ENCODE measurements around the gene CAPN12.
A peak's percentile ranks its signal among the peaks of the same experiment; 100 is the strongest.

The CAPN12 gene

DNA sequence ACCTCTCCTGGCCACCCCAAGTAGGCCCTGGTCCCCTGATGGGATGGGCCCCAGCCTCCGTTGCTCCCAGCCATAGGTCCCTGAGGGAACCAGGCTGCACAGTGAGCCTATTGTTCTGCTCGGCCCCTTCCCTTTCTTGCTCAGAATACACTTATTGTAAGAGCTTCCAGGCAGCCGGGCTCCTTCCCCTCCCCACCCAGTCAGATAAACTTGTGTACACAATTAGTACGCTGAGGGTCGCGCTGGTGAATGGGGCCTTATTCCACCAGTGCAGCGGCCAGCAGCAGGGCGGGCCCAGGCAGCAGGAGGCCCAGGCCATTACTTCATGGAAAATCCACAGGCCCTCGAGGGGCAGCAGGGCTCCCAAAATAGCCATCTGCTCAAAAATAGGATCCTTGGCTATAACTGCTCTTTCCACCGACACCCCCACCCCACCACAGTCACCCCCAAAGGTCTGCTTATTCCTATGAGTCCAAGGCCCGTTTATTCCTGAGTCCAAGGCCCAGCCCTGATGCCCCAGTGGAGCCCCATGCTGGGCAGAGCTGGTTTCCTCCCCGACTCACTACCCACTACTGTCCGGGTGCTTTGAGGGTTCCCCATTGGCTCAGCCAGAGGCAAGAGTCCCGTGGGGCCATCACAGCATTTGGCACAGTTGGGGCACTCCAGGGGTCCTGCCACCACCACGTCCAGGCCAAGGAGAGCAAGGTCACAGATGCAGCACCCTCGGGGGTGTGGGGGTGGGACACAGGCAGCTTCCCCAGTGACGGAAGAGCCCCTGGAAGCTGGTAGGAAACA, 22.1 kb downstream of the CAPN12 start:
- Histone ChIP-seq H3K9me3 (replicated peaks; ENCODE audit: low read length) (no peaks in the 10 kb centered on the region), H3K4me1 (ENCODE audit: control insufficient read depth, insufficient read depth, low read length) (peaks cover 27% of the 10 kb centered on the region), H3K27me3 (ENCODE audit: control insufficient read depth, insufficient read depth, low read length) (no peaks in the 10 kb centered on the region), H3K36me3 (ENCODE audit: insufficient read depth, low read length) (peaks cover 96% of the 10 kb centered on the region), H3K4me3 (ENCODE audit: low read length) (no peak overlapping the region), H3K4me2 (ENCODE audit: low read length) (no peak overlapping the region), H3K9ac (ENCODE audit: low read depth, low read length) (no peak overlapping the region)

DNA sequence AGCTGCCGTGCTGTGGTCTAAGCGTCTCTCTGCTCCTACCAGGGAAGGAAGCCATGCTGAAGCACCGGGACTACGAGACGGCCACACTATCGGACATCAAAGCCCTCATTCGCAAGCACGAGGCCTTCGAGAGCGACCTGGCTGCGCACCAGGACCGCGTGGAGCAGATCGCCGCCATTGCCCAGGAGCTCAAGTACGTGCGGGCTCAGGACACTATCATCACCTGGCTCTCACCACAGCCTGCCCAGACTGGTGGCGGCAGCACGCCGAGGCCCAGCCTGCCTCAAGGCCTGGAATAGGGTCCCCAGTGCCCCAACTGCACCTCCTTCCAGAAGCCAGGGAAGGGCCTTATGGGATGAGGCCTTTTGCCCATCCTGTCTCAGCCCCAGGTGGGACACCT, 22.8 kb downstream of the CAPN12 start:
- Histone ChIP-seq H3K9ac (ENCODE audit: low read depth, low read length) (no peak overlapping the region), H3K4me2 (ENCODE audit: low read length) (no peak overlapping the region), H3K36me3 (ENCODE audit: insufficient read depth, low read length) (peaks cover 96% of the 10 kb centered on the region), H3K27me3 (ENCODE audit: control insufficient read depth, insufficient read depth, low read length) (no peaks in the 10 kb centered on the region), H3K9me3 (replicated peaks; ENCODE audit: low read length) (no peaks in the 10 kb centered on the region), H3K4me3 (ENCODE audit: low read length) (no peak overlapping the region), H3K4me1 (ENCODE audit: control insufficient read depth, insufficient read depth, low read length) (peaks cover 27% of the 10 kb centered on the region)

DNA sequence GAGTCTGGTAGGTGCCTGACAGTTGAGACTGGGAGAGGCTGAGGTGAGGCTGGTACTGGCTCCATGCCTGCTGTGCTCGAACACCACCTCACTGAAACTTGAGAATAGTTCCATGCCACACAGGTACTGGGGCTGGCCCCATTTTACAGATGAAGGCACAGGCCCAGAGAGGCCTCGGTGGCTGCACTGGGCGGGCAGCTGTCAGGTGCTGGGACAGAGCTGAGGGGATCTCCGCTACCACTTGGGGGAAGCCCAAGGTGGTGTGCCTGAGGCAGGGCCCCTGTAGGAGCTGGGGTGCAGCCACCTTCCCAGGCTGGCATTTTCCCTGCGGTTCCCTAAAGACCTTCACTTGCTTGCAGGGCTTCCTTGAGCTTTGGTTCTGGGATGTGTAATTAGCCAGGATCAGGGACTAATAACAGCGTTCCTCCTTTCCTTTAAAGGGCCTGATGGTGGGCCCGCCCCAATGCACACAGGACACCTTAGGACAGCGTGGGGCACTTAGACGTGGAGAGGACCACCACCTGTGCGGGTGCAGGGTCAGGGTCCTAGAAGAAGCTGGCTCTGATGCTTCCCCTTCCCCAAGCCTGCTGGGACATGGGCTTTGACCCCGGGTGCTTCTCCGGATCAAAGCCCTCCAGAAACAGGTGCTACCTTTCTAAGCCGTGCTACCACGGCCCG, 23.6 kb downstream of the CAPN12 start:
- Histone ChIP-seq H3K4me1 (ENCODE audit: control insufficient read depth, insufficient read depth, low read length) (peaks cover 27% of the 10 kb centered on the region), H3K4me3 (ENCODE audit: low read length) (no peak overlapping the region), H3K9ac (ENCODE audit: low read depth, low read length) (peak overlapping the region; percentile 71), H3K36me3 (ENCODE audit: insufficient read depth, low read length) (peaks cover 95% of the 10 kb centered on the region), H3K9me3 (replicated peaks; ENCODE audit: low read length) (no peaks in the 10 kb centered on the region), H3K27me3 (ENCODE audit: control insufficient read depth, insufficient read depth, low read length) (no peaks in the 10 kb centered on the region), H3K4me2 (ENCODE audit: low read length) (no peak overlapping the region)

- no peaks in the 10 kb centered on the region for H3K9me3 ChIP-seq (replicated peaks; ENCODE audit: low read length)
- H3K36me3 ChIP-seq (ENCODE audit: insufficient read depth, low read length) = peaks cover 91% of the 10 kb centered on the region
- peaks cover 27% of the 10 kb centered on the region for H3K4me1 ChIP-seq (ENCODE audit: control insufficient read depth, insufficient read depth, low read length)
- H3K27me3 ChIP-seq (ENCODE audit: control insufficient read depth, insufficient read depth, low read length) = no peaks in the 10 kb centered on the region
- H3K4me3 ChIP-seq (ENCODE audit: low read length) = no peak overlapping the region
- H3K9ac ChIP-seq (ENCODE audit: low read depth, low read length) = peak overlapping the region; percentile 71
- peak overlapping the region; percentile 44 for H3K4me2 ChIP-seq (ENCODE audit: low read length)
Observed at GRCh38 chr19:38719761-38720558, 24.3 kb downstream of the CAPN12 start.

DNA sequence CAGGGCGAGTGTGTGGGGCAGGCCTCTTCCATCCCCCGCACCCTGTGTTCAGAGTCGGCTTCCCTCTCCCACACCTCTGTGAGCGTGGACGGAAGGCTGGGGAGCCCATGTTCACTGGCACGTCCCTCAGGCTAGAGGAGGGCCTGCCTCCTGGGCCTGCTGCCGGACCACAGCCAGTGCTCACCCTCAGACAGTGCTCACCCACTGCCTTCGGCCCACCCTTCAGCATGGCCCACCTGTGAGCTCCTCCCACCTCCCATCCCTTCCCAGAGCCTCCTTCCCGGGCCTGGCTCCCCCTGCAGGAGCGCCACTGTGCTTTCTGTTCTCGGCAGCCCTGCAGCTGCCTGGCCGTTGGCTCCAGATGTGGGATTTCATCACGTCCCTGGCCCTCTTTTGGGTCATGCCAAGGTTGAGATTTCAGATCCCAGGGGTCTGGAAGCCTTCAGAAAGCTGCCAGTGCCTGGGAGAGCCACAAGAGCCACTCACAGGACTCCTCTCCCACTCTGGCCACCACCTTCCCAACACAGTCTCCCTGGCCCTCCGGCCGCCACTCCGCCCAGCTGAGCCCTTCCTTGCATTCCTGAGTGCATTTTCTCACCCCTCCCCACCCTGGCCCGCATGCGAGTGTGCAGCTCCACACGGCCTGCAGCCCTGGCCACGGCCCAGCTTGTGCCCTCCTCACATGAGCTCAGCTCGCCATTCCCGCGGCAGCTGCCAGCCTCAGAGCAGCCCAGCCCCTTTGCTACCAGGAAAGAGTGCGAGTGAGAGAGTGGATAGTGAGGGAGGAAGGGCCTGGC, 25.3 kb downstream of the CAPN12 start:
- H3K36me3 ChIP-seq (ENCODE audit: insufficient read depth, low read length) = peaks cover 92% of the 10 kb centered on the region
- no peaks in the 10 kb centered on the region for H3K27me3 ChIP-seq (ENCODE audit: control insufficient read depth, insufficient read depth, low read length)
- H3K9ac ChIP-seq (ENCODE audit: low read depth, low read length) = peak overlapping the region; percentile 71
- no peak overlapping the region for H3K4me3 ChIP-seq (ENCODE audit: low read length)
- H3K9me3 ChIP-seq (replicated peaks; ENCODE audit: low read length) = no peaks in the 10 kb centered on the region
- H3K4me2 ChIP-seq (ENCODE audit: low read length) = peak overlapping the region; percentile 44
- H3K4me1 ChIP-seq (ENCODE audit: control insufficient read depth, insufficient read depth, low read length) = peaks cover 27% of the 10 kb centered on the region

DNA sequence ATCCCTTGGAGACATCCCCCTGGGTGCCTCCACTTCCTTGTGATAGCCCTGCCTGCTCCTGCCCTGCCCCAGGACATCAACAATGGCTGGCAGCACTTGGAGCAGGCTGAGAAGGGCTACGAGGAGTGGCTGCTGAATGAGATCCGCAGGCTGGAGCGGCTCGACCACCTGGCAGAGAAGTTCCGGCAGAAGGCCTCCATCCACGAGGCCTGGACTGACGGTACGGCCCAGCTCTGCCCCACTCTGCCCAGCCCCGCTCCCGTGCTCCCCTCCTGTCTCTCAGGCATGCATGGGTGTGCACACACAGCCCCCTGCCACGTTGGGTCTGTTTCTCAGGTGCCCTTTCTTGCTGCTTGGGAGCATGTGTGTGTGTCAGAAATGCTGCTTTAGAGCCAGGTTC, 26.4 kb downstream of the CAPN12 start:
- H3K27me3 ChIP-seq (ENCODE audit: control insufficient read depth, insufficient read depth, low read length) = no peaks in the 10 kb centered on the region
- no peak overlapping the region for H3K4me2 ChIP-seq (ENCODE audit: low read length)
- H3K4me3 ChIP-seq (ENCODE audit: low read length) = no peak overlapping the region
- H3K4me1 ChIP-seq (ENCODE audit: control insufficient read depth, insufficient read depth, low read length) = peaks cover 34% of the 10 kb centered on the region
- H3K9me3 ChIP-seq (replicated peaks; ENCODE audit: low read length) = no peaks in the 10 kb centered on the region
- H3K36me3 ChIP-seq (ENCODE audit: insufficient read depth, low read length) = peaks cover 90% of the 10 kb centered on the region
- no peak overlapping the region for H3K9ac ChIP-seq (ENCODE audit: low read depth, low read length)

DNA sequence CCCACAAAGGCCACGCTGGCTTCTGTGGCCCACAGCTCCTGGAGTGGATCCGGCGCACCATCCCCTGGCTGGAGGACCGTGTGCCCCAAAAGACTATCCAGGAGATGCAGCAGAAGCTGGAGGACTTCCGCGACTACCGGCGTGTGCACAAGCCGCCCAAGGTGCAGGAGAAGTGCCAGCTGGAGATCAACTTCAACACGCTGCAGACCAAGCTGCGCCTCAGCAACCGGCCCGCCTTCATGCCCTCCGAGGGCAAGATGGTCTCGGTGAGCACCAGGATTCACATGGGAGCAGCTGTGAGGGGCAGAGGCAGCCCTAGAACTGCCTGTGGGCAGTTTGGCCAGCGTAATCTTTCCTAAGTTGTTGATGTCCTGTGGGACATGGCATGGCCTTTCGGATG, 27.2 kb downstream of the CAPN12 start:
- Histone ChIP-seq H3K9ac (ENCODE audit: low read depth, low read length) (no peak overlapping the region), H3K4me1 (ENCODE audit: control insufficient read depth, insufficient read depth, low read length) (peaks cover 42% of the 10 kb centered on the region), H3K4me3 (ENCODE audit: low read length) (no peak overlapping the region), H3K4me2 (ENCODE audit: low read length) (no peak overlapping the region), H3K36me3 (ENCODE audit: insufficient read depth, low read length) (peaks cover 90% of the 10 kb centered on the region), H3K27me3 (ENCODE audit: control insufficient read depth, insufficient read depth, low read length) (no peaks in the 10 kb centered on the region), H3K9me3 (replicated peaks; ENCODE audit: low read length) (no peaks in the 10 kb centered on the region)

DNA sequence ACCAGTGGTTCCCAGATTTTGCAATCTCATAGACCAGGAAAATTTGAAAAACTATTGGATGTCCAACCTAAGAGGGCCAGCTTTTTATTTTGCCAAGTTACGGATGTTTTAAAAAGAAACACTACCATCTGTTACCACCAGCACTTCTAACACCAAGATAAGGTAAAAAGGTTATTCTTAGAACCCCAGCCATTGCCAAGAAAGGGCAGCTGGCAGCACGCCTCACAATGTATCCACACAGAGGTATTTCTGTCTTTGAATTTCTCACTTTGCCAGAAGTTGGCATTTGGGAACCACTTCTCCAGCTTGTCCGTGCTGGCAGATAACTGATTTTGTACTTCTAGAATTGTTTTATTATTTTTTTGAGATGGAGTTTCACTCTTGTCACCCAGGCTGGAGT, 28.7 kb downstream of the CAPN12 start:
- no peak overlapping the region for H3K4me3 ChIP-seq (ENCODE audit: low read length)
- peaks cover 89% of the 10 kb centered on the region for H3K36me3 ChIP-seq (ENCODE audit: insufficient read depth, low read length)
- H3K4me1 ChIP-seq (ENCODE audit: control insufficient read depth, insufficient read depth, low read length) = peaks cover 55% of the 10 kb centered on the region
- no peak overlapping the region for H3K9ac ChIP-seq (ENCODE audit: low read depth, low read length)
- H3K4me2 ChIP-seq (ENCODE audit: low read length) = no peak overlapping the region
- no peaks in the 10 kb centered on the region for H3K9me3 ChIP-seq (replicated peaks; ENCODE audit: low read length)
- H3K27me3 ChIP-seq (ENCODE audit: control insufficient read depth, insufficient read depth, low read length) = no peaks in the 10 kb centered on the region

DNA sequence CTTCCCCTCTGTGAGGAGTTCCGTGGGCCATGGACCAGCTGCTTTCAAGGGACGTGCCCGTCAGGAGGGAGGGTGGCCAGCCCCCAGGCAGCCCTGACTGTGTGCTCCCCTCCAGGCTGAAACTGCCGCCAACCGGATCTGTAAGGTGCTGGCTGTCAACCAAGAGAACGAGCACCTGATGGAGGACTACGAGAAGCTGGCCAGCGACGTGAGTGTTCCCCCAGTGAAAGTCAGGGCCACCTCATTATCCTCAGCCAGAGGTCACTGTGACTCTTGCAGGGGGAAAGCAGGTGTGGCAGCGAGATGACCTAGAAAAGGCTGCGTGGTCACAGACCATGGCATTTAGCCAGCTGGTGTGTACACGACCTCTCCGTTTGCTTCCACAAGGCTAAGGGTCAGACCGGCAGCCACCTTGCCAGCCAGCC, 29.9 kb downstream of the CAPN12 start:
- H3K27me3 ChIP-seq (ENCODE audit: control insufficient read depth, insufficient read depth, low read length) = no peaks in the 10 kb centered on the region
- H3K4me3 ChIP-seq (ENCODE audit: low read length) = no peak overlapping the region
- no peak overlapping the region for H3K9ac ChIP-seq (ENCODE audit: low read depth, low read length)
- H3K9me3 ChIP-seq (replicated peaks; ENCODE audit: low read length) = no peaks in the 10 kb centered on the region
- peaks cover 50% of the 10 kb centered on the region for H3K4me1 ChIP-seq (ENCODE audit: control insufficient read depth, insufficient read depth, low read length)
- H3K4me2 ChIP-seq (ENCODE audit: low read length) = no peak overlapping the region
- H3K36me3 ChIP-seq (ENCODE audit: insufficient read depth, low read length) = peaks cover 89% of the 10 kb centered on the region

DNA sequence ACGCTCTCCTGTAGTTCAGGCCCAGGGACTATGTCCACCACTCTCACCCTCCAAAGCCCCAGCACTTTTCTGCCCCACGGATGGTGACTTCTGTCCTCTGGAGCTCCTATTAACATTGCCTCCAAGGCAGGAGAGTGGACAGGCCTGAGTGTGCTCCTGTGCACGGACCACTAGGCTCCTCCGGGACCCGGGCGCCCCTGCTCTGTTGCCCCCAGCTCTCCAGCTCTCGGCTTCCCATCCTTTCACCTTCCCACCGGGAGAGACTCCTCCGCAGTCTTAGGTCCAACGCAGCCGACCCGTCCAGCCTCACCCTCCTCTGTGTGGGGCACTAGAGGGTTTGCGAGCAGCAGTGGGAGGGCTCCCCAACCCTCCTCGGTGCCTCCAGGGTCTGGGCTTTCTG, 30.4 kb downstream of the CAPN12 start:
- peaks cover 91% of the 10 kb centered on the region for H3K36me3 ChIP-seq (ENCODE audit: insufficient read depth, low read length)
- no peaks in the 10 kb centered on the region for H3K27me3 ChIP-seq (ENCODE audit: control insufficient read depth, insufficient read depth, low read length)
- H3K9ac ChIP-seq (ENCODE audit: low read depth, low read length) = no peak overlapping the region
- no peak overlapping the region for H3K4me3 ChIP-seq (ENCODE audit: low read length)
- H3K9me3 ChIP-seq (replicated peaks; ENCODE audit: low read length) = no peaks in the 10 kb centered on the region
- H3K4me2 ChIP-seq (ENCODE audit: low read length) = no peak overlapping the region
- peaks cover 45% of the 10 kb centered on the region for H3K4me1 ChIP-seq (ENCODE audit: control insufficient read depth, insufficient read depth, low read length)

GRCh38 chr19:38713227-38713649, 31.0 kb downstream of the CAPN12 start:
- no peak overlapping the region for H3K4me2 ChIP-seq (ENCODE audit: low read length)
- H3K27me3 ChIP-seq (ENCODE audit: control insufficient read depth, insufficient read depth, low read length) = no peaks in the 10 kb centered on the region
- no peak overlapping the region for H3K4me3 ChIP-seq (ENCODE audit: low read length)
- peaks cover 91% of the 10 kb centered on the region for H3K36me3 ChIP-seq (ENCODE audit: insufficient read depth, low read length)
- peaks cover 39% of the 10 kb centered on the region for H3K4me1 ChIP-seq (ENCODE audit: control insufficient read depth, insufficient read depth, low read length)
- no peaks in the 10 kb centered on the region for H3K9me3 ChIP-seq (replicated peaks; ENCODE audit: low read length)
- H3K9ac ChIP-seq (ENCODE audit: low read depth, low read length) = no peak overlapping the region

Measured in skeletal muscle satellite cell (primary cell).